ENCODE data around the gene HS1BP3. TPM values are rescaled to one million over a fixed set of nuclear protein-coding genes. Genes with fewer than 3 reads are reported as not detected.

The HS1BP3 gene
- total RNA-seq, 4 donors from 2014 or later, result 23.3 to 38.2 (median 34.2) TPM

- Histone ChIP-seq H3K36me3 (no peaks in the 10 kb centered on the region), H3K9me3 (no peaks in the 10 kb centered on the region), H3K4me3 (no peak overlapping the region), H3K4me1 (peaks cover 55% of the 10 kb centered on the region), H3K27ac (peak overlapping the region; percentile 49), H3K27me3 (no peaks in the 10 kb centered on the region)
- TF ChIP-seq POLR2AphosphoS5 (IDR thresholded peaks at IDR 0.05) (no peak), CTCF (IDR thresholded peaks at IDR 0.05) (no peak), POLR2A (IDR thresholded peaks at IDR 0.05) (no peak), EP300 (IDR thresholded peaks at IDR 0.05) (no peak)
- peak; percentile 48 to 56 for DNase-seq (ENCODE audit: low spot score in 2 of 2)
- WGBS, result 83% methylated on average over 6 of the region's 6 CpGs
These were observed 53.1 kb downstream of the HS1BP3 start for GRCh38 chr2:20597860-20598183.

- no peak for TF ChIP-seq CTCF (IDR thresholded peaks at IDR 0.05)
- TF ChIP-seq POLR2A (IDR thresholded peaks at IDR 0.05), result no peak
- TF ChIP-seq EP300 (IDR thresholded peaks at IDR 0.05), result no peak
- peak in 2 of 3 donors; percentile 81 to 85 for TF ChIP-seq POLR2AphosphoS5 (IDR thresholded peaks at IDR 0.05)
- Histone ChIP-seq H3K4me3 (no peak overlapping the region), H3K27me3 (no peaks in the 10 kb centered on the region), H3K27ac (peak overlapping the region; percentile 49), H3K4me1 (peaks cover 58% of the 10 kb centered on the region), H3K9me3 (no peaks in the 10 kb centered on the region), H3K36me3 (no peaks in the 10 kb centered on the region)
- 51% methylated on average over 8 of the region's 9 CpGs for WGBS
- peak; percentile 83 to 89 for DNase-seq (ENCODE audit: low spot score in 2 of 2)
These were observed 53.7 kb downstream of the HS1BP3 start for GRCh38 chr2:20596973-20597859.

- WGBS, result 90% methylated on average over 4 of the region's 4 CpGs
- peaks cover 58% of the 10 kb centered on the region for H3K4me1 ChIP-seq
- H3K36me3 ChIP-seq, result no peaks in the 10 kb centered on the region
- no peak for DNase-seq (ENCODE audit: low spot score in 2 of 2)
- H3K27me3 ChIP-seq, result no peaks in the 10 kb centered on the region
- TF ChIP-seq CTCF (IDR thresholded peaks at IDR 0.05), result no peak
- TF ChIP-seq EP300 (IDR thresholded peaks at IDR 0.05), result no peak
- H3K9me3 ChIP-seq, result no peaks in the 10 kb centered on the region
- peak overlapping the region; percentile 49 for H3K27ac ChIP-seq
- H3K4me3 ChIP-seq, result no peak overlapping the region
These were observed 54.5 kb downstream of the HS1BP3 start for GRCh38 chr2:20596193-20596972.

- Histone ChIP-seq H3K27ac (peak overlapping the region; percentile 49), H3K4me3 (no peak overlapping the region), H3K9me3 (no peaks in the 10 kb centered on the region), H3K4me1 (peaks cover 58% of the 10 kb centered on the region), H3K36me3 (no peaks in the 10 kb centered on the region), H3K27me3 (no peaks in the 10 kb centered on the region)
- WGBS, result 73% methylated on average over 12 of the region's 14 CpGs
- peak; percentile 64 to 72 for DNase-seq (ENCODE audit: low spot score in 2 of 2)
- no peak for TF ChIP-seq EP300 (IDR thresholded peaks at IDR 0.05)
- TF ChIP-seq POLR2A (IDR thresholded peaks at IDR 0.05), result peak in 1 of 2 donors; percentile 23
These were observed 55.3 kb downstream of the HS1BP3 start for GRCh38 chr2:20595439-20596192.

GRCh38 chr2:20594957-20595356, 55.9 kb downstream of the HS1BP3 start:
- Histone ChIP-seq H3K4me3 (no peak overlapping the region), H3K27me3 (no peaks in the 10 kb centered on the region), H3K27ac (no peak overlapping the region), H3K4me1 (peaks cover 58% of the 10 kb centered on the region), H3K9me3 (no peaks in the 10 kb centered on the region), H3K36me3 (no peaks in the 10 kb centered on the region)
- peak; percentile 47 to 49 for DNase-seq (ENCODE audit: low spot score in 2 of 2)
- 97% methylated on average over 7 of the region's 8 CpGs for WGBS
- TF ChIP-seq POLR2AphosphoS5 (IDR thresholded peaks at IDR 0.05) (no peak), EP300 (IDR thresholded peaks at IDR 0.05) (no peak), POLR2A (IDR thresholded peaks at IDR 0.05) (no peak), CTCF (IDR thresholded peaks at IDR 0.05) (no peak)
